Mesothelial cell of epicardium (in vitro differentiated cells): Measurements from ENCODE around the gene HYAL1. TPM values are rescaled to one million over a fixed set of nuclear protein-coding genes. Genes with fewer than 3 reads are reported as not detected.
A peak's percentile ranks its signal among the peaks of the same experiment; 100 is the strongest.

Experiments used
- DNase-seq, 2 experiments: peaks; one replicate each; pipeline ENCODE4 v3.0.0; 2021; ENCODE audit warnings: low spot score in 2 of 2; ENCODE audit not compliant: unreplicated experiment in 2 of 2
- H3K27ac Mint-ChIP-seq: 2 replicates; pipeline ENCODE4 v1.8.0; 2021; ENCODE audit warnings: mixed read lengths
- H3K27me3 Mint-ChIP-seq: 2 replicates; pipeline ENCODE4 v1.8.0; 2021; ENCODE audit warnings: low read depth, mixed read lengths
- H3K36me3 Mint-ChIP-seq: 2 replicates; pipeline ENCODE4 v1.8.0; 2021; ENCODE audit warnings: mixed read lengths
- H3K4me1 Mint-ChIP-seq: 2 replicates; pipeline ENCODE4 v1.8.0; 2021; ENCODE audit warnings: mixed read lengths
- H3K4me3 Mint-ChIP-seq: 2 replicates; pipeline ENCODE4 v1.8.0; 2021; ENCODE audit warnings: mild to moderate bottlenecking, moderate library complexity, mixed read lengths
- H3K9me3 Mint-ChIP-seq: 2 replicates; pipeline ENCODE4 v1.8.0; 2021; ENCODE audit warnings: mixed read lengths
- CTCF ChIP-seq: fragments of 200-600 bp; sonication (generic); IDR thresholded peaks from one replicate; pipeline ENCODE4 v1.5.0; 2021; ENCODE audit warnings: antibody characterized with exemption; ENCODE audit not compliant: unreplicated experiment
- total RNA-seq: library from RNA; stranded (reverse); gene quantifications from 3 replicates; pipeline ENCODE4 v1.2.1, GENCODE V29; 2021

Gene HYAL1
- total RNA-seq, 1 donor from 2014 or later = 2.7 TPM

GRCh38 chr3:50347187-50347813, 43.9 kb upstream of the HYAL1 start:
- no peaks in the 10 kb centered on the region for H3K9me3 Mint-ChIP-seq
- H3K4me1 Mint-ChIP-seq = peaks cover 24% of the 10 kb centered on the region
- DNase-seq = peak in 1 of 2 experiments; percentile 76
- no peak overlapping the region for H3K27ac Mint-ChIP-seq
- H3K4me3 Mint-ChIP-seq = no peak overlapping the region
- H3K36me3 Mint-ChIP-seq = no peaks in the 10 kb centered on the region
- peaks cover 34% of the 10 kb centered on the region for H3K27me3 Mint-ChIP-seq
- TF ChIP-seq CTCF = peak; percentile 67

GRCh38 chr3:50345586-50346234, 42.3 kb upstream of the HYAL1 start, which contains the start of gene ZMYND10:
ZMYND10 (minus strand) TSS chr3:50345732; CDS start chr3:50345579, 153 bp downstream.
- H3K4me1 Mint-ChIP-seq = peaks cover 19% of the 10 kb centered on the region
- peak within 1 kb of the TSS; percentile 59 for H3K4me3 Mint-ChIP-seq
- H3K9me3 Mint-ChIP-seq = no peaks in the 10 kb centered on the region
- no peaks in the 10 kb centered on the region for H3K36me3 Mint-ChIP-seq
- no peak within 1 kb of the TSS for H3K27ac Mint-ChIP-seq
- peaks cover 50% of the 10 kb centered on the region for H3K27me3 Mint-ChIP-seq
- peak in 1 of 2 experiments; percentile 68 for DNase-seq
- no peak for TF ChIP-seq CTCF

- no peak for TF ChIP-seq CTCF
- Mint-ChIP-seq H3K9me3 (no peaks in the 10 kb centered on the region), H3K4me1 (peaks cover 14% of the 10 kb centered on the region), H3K36me3 (no peaks in the 10 kb centered on the region), H3K4me3 (peak overlapping the region; percentile 59), H3K27ac (no peak overlapping the region), H3K27me3 (peaks cover 56% of the 10 kb centered on the region)
- no peak for DNase-seq
Observed at GRCh38 chr3:50345008-50345407, 41.6 kb upstream of the HYAL1 start.

GRCh38 chr3:50342813-50343633, 39.6 kb upstream of the HYAL1 start:
- Mint-ChIP-seq H3K4me3 (no peak overlapping the region), H3K27ac (no peak overlapping the region), H3K36me3 (no peaks in the 10 kb centered on the region), H3K9me3 (no peaks in the 10 kb centered on the region), H3K4me1 (peaks cover 27% of the 10 kb centered on the region), H3K27me3 (peaks cover 71% of the 10 kb centered on the region)
- no peak for TF ChIP-seq CTCF
- no peak for DNase-seq

- Mint-ChIP-seq H3K27me3 (peaks cover 71% of the 10 kb centered on the region), H3K4me3 (no peak overlapping the region), H3K27ac (no peak overlapping the region), H3K9me3 (no peaks in the 10 kb centered on the region), H3K36me3 (no peaks in the 10 kb centered on the region), H3K4me1 (peaks cover 31% of the 10 kb centered on the region)
- no peak for DNase-seq
- no peak for TF ChIP-seq CTCF
Observed at GRCh38 chr3:50341996-50342650, 38.7 kb upstream of the HYAL1 start.
